Activated CD4-positive, alpha-beta T cell treated with anti-CD3 and anti-CD28 coated beads, Interleukin-2, amount 50 U/mL, for 4 hours (primary cell): ENCODE results near the gene TSPO2.

Experiments
- DNase-seq, 2 experiments: peaks; one replicate each; pipeline ENCODE4 v3.0.0-alpha.2; 2020

TSPO2 gene

DNA sequence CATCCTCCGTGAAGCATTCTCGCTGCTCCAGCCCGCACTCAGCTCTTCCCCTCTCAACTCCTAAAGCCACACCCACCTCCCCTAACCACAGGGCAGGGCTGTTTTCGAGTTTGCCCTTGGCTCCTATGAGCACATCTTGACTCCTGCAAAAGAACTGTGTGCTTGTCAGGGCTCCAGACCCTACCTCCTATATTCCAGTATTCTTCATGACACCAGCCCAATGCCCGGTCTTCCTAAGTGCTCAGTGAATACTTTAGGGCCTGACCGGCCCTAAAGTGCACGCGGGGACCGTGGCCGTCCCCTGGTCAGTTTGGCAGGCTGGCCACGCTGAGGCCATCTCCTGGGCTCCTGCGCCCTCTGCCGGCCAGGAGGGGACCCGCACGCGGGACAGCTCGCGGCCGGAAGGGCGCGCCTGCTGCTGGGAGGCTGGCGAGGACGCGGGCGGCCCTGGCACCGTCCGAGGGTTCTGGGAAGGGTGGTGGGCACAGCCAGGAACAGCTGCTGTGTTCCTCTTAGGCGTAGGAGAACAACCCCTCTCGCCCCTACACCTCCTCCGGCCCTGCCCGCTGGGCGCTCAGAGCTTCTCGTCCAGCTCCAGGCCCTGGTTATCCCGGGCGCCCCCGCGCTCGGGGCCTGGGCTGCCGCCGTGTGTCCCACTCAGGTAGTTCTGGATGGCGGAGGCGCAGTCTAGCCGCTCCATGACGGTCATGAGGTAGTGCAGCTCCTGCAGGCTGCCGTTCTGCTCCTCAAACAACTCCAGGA is 14.3 kb upstream of the TSPO2 start:
- peak; percentile 49 to 59 for DNase-seq

DNA sequence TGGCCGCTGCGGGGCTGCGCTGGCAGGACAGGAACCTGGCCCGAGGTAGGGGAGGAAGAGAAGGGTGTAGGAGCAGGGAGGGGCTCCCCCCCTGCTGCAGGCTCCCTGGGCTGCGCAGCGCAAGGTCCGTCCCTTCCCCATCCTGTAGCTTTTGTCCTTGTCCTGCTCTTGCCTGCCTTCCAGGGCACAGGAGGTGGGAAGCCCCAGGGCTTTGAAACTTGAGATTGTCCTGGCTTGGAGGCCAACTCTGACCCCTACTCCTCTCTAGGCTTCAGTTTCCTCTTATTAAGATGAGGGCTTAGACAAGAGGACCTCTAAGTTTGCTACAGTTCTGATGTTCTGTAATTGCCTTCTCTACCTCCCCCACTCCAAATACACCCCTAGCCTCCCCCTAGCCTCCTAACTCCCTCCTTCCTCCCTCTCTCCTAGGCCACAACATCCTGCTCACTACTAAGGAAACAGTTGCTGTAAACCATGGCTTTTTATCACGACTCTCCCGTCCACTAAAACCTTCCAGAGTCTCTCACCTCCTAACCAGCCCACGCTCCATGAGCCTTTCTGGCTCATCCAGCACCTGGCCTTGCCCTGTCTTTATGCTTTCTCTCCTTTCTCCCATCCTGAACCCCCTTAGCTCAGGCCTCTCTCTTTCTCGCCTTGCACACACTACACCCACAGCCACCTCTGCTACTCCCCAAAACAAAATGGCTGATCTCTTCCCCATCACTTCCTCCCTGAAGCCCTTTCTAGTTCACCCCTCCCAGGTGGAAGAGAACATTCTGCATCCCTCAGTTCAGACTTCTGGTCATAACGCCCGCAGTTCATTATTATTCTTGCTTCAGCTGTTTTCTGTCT is 13.5 kb upstream of the TSPO2 start:
- no peak for DNase-seq

DNA sequence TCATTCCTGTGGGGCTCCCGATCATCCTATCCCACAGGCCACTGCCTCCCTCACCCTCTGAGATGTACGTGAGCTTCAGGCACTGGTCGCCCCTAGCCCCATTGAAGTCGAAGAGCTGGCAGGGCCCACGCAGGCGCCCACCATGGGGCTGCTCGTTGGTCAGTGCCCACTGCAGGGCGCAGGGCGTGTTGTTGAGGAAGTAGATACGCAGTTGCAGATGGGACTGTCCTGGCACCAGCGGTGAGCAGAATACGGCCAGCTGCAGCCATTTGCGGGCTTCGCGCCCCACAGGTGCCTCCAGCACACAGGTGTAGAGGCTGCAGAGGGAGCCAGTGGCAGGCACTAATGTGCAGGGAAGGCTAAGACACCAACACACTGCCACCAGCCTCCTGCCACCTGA is 9.4 kb upstream of the TSPO2 start:
- no peak for DNase-seq

DNA sequence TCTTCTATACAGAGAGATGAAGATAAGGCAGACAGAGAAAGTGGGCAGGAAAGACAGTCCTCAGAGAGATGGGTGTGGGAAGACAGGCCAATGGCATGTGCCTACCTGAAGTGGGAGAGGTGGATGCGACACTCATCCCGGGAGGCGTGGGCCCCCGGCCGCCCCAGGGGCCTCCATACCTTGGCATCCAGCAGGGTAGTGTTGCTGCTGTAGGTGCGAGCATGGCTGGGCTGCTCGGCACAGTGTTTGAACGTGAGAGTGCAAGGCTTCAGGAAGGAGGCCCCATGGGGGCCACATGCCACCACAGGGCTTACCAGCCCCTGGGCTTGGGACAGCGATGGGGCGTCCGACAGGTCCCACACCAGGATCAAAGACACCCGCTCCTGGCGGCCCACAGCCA is 8.5 kb upstream of the TSPO2 start:
- no peak for DNase-seq

DNA sequence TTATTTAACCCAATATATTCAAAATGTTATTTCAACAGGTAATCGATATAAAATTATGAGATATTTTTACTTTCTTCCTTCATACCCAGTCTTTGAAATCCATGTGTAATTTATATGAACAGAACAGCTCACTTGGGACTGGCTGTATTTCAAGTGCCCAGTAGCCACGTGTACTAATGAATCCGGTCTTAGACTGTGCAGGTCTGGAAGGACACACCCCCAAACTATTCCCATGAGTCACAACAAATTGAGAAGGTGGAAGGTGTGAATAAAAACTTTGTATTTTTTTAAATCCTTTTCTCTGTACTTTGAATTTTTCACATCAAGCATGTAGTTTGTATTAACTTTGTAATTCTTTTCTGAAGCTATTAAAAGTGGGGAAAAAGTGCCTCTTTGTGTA is 6.1 kb upstream of the TSPO2 start:
- no peak for DNase-seq

DNA sequence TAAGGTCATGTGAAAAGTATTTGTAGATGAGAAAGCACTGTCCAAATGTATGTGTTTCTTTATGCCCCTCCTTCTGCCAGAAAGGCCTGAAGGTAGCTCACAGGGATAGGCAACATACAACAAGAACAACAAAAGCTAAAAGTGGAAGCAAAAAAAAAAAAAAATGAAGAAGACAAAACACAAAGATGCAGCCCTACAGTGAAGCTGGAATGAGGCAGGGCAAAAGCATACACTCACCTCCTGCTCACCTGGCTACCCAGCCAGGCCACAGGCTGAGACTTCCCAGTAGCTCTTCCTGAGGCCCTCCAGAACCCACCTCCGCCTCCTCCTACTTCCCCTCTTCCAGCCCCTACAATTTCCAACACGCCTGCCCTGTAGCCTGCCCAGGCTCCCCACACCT is 5.7 kb upstream of the TSPO2 start:
- no peak for DNase-seq

DNA sequence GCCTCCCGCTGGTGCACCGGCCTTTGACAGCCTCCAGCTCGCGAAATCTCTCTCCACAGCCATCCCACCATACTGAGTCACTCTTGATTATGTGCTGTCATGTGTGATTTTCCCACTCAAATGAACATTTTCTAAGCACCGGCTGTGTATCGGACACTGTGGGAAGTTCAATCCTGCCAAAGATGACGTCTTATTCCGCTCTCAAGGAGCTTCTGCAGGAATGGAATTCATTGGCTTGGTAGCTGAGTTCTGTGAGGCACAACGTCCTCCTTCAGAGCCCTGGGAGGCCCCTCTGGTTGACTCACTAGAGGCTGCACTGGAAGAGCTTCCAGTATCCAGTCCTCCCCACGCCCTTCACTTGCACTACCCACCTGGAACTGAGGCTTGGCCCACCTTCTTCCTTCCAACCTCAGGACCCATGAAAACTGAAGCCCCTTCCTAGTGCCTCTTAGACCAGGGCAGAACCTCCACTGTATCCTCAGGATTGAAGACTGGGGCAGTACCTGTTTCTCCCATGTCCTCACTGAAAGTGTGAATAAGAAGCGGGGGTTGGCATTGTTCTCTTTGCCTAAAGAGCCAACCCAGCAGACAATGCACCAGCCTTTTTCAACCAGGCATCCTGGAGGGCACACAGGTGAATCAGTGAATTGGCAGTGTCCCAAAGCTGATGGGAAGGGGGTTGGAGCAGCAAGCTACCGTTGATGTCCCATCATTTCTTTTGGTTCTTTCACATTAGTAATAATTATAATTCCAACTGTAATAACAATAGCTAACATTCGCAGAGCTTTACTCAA is 5.0 kb upstream of the TSPO2 start:
- DNase-seq: no peak

DNA sequence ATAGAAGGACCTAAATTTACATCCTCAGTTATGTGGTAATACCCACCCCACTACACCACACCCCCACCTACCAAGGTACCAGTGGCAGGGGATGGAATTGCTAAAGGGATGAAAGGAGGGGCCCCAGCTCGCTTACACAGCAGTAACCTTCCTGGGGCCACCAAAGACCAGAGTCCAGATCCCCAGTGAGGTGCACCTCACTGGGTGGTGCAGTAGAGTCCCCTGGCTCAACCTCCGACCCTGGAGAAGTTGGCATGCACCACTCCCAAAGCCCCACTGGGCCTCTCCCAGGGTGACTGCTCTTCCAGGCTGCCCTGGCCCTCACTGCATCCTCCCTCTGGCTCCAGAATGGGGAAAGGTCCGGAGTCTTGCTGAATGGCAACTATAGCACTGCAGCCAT is 4.1 kb upstream of the TSPO2 start:
- DNase-seq: no peak

DNA sequence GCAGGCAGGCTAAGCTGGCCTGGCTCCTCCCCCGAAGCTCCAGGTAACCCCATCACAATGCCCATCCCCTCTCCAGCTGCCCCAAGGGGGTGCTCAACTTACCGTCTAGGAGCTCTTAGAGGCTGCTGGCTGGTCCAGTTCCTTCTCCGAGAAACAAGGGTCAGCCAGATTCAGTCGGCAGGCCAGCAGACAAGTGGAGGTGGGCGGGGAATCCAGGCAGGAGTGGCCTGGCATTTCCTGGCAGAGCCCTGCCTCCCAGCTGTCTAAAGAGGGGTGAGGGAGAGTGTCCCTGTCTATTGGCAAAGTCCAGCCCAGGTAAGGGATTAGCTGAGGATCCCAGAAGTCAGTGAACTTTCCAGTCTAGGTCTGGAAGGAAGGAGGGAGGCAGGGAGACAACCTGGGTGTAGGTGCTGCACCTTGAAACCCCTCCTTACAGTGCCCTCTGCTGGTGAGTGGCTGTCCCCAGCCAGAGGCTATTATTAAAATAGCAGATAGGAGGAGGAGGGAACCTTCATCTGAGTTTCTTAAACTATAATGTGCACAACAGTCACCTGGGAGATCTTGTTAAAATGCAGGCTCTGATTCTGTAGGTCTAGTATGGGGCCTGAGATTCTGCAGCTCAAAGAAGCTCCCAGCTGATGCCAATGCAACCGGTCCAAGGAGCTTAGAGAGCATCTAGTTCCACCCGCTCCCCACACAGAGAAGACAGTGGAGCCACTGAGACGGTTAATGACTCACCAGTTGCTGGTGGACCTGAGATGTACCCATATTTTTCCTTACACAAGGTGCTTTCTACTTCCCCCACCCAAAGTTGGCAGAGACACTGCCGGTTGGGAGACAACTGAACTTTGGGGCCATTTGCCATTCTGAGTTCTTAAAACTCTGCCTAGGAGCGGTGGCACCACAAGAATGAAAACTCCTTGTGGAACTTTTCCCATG is 2.9 kb upstream of the TSPO2 start, which contains the start of gene UNC5CL:
Gene UNC5CL, minus strand, starts transcription at position 162 of the 939 bp plus-strand sequence. CDS start 4,147 bp downstream, outside the sequence.
- DNase-seq: peak; percentile 41 to 50

DNA sequence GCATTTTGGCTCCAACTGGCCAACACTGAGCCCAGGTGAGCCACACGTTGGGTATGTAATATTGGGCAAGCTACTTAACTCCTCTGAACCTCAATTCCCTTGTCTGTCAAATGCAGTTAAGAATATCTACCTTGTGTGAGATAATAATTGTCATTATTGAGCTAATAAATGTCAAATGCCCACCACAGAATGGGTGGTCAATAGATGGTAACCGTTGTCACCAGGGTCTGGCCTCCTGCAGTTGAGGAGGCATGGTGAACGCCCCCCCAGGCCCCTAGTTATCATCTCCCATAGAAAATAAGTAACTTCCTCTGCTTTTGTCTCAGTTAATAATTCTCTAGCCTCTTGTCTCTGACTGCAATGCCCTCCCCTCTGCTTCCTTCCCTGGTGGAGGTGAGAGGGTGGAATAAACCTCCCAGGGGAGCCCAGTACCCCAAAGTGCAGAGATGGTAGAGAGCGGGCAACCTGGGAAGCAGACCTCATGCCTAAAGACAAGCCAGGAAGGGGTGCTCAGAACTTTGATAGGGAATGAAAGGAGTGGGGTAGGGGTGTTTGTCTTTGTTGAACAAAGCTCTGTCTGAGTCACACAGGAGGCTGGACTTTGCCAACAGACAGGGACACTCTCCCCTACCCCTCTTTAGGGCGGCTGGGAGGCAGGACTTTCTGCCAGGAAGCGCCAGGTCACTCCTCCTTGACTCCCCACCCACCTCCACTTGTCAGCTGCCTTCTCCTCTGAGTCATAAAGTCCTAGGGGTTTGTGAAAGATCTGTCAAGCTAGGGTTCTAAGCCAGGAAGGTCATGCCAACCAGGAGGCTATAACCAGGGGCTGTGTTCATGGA is 1.9 kb upstream of the TSPO2 start:
- no peak for DNase-seq

DNA sequence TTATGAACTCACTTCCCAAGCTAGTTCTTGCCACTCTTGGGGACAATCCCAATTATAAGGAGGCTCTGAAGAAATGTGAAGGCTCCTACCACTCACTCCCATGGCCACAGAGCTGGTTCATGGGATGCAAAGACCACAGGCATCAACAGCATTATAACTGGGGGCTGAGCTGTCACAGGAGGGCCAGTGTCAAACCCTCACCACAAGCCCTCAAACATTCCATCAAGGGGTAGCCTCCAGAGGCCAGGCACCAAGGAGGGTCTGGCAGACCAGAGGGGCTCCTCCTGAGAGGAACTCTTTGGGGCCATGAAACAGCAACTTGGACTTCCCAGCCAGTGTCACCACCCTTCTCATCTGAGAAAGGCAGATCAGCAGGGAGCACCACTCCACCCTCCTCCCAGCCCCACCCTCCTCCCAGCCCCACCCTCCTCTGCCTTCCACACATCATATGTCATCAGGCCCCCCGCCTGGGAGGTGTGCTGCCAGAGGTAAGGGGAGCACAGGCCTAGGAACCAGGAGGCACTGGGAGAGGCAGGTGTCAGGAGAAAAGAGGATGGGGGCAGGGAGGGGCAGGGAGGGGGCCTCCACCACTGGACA is 1.2 kb upstream of the TSPO2 start:
- no peak for DNase-seq

DNA sequence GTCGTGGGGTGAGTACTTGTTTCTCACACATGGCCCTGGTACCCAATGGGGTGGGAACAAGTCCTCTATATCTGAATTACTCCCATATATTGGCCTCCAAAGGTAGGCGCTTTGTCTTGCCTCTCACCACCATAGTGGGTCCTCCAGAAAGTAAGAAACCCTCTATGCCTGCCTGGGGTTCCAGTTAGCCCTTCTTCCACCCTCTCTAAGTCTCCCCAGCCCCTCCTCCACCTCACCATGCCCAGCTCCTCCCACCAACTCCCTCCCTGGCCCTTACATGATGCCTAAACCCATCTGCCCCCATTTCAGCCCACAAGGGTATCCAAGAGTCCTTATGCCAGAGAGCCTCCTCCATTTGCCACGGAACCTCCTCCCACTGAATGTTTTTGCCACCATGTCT is 884 bp downstream of the TSPO2 start:
- DNase-seq: no peak

DNA sequence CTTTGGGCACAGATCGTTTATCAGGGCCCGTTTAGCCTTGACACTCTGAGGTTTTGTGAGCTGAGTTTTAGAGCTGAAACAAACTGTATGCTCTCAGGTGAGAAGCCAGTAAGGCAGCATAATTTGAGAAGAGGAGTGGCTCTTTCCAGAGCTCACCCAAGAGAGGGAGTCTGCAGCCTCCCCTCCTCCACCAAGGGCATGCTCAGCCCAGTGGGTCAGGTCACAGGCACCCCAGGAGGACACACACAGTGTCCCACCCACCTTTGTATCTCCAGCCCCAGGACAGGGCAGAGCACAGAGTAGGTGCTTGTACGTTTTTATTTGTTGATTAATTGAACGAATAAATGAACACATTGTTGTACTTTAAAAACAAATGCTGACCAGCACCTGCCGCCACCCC is 3.4 kb downstream of the TSPO2 start:
- DNase-seq: no peak

DNA sequence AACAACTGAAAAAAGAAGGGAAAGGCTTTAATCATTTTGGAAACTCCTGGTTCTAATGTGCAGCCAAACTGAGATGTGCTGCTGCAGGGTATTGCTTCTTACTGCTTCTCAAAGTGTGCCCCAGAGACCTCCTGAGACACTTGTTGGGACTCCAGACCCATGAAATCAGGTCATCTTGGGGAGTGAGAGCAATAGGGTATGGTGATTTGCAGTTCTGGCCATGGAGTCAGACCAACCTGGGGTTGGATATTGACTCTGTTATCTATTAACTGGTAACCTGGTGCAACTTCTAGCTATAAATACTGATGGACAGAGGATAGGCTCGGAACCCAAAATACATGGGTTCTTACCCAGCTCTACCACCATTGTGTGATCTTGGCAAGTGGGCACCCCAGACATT is 3.8 kb downstream of the TSPO2 start:
- no peak for DNase-seq

DNA sequence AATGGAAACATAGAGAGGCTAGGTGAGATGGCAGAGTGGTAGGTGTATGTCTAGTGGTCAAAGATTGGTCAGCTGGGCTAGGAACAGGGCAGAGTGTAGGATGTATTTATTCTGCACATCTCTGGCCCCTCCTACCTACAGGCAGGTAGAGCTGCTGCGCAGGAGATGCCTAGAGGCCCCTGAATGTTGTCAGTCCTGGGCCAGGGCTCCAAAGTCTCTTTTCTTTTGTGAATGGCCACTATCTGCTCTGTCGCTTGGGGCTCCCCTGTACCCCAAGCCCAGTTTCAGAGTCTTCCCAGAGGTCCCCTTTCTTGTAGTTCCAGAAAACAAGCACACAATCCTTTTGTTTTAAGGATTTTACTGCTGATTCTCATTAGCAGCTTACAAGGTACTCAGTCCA is 5.0 kb downstream of the TSPO2 start:
- no peak for DNase-seq

DNA sequence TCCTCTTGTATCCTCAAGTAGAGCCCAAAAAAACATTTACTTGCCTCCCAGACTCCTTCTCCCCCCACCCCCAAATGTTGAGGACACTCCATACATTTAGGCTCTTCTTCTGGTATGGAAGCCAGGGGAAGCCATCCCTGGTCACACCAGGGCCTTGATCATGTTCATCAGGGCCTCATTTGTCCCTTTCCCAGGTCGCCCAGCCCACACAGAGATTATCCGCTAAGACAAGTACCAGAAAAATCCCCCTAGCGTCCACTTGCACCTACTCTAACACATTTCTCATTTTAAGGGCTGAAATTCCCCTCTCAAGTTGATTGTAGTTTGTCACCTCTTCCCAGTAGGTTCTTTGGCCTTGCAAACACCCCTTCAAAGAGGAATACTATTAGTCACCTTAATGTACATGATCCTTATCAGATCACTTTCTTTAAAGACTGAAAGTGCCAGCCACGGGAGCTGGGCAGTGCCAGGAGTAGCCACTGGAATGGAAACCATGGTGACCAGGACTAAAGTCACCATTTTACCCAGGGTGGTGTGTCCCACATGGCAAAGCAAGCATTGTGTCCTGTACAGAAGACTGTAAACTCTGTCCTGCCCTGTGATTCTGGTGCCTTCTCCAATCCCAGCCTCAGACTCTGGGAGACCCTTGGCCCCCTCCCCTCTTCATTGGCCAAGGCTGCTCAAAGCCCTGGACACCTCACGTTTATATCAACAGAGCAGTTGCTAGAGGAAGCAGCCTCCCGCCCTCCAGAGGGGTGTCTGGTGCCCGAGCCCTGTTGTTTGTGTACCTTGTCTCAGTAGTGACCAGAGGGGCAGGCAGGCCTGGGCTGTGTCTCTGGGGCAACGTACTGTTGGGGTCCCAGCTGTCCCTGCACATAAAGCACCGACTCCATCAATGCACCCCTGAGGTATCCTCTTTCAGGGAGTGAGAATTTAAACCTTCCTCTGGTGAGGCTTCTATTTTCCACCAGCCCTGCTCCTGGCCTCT is 5.8 kb downstream of the TSPO2 start:
- no peak for DNase-seq

DNA sequence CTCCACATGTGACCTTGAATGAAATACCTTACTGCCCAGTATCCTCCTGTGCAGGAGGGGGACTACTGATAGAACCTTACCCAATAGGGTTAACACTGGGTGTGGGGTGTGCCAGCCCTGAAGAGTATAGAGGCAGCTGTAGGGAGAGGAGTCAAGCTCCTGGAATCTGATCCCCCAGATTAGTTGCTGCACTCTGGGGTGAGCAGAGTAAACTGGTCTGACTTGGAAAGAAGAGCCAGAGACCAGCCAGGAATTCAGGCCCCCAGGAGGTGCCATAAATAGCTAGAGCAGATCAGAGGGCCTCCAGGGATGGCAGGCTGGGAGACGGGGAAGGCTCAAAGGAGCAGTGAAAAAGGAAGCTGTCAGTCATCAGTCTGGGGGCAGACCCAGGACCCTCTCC is 7.3 kb downstream of the TSPO2 start:
- no peak for DNase-seq

DNA sequence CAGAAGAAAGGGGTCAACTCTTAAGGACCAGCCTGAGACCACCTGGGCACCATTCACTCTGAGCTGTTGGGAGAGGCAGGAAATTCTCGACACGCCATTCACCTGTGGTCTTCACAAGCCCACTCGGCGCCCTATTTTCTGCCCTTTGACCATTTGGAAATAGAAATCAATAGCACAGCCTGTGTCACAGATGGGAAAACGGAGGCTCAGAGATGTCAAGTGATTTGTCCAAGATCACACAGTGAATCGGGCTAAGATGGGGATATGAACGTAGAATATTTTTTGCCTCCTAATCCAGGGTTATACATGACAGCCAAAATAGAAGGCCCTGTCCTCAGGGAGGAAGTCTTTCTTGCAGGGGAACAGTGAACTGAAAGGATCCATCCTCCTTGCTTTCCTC is 7.7 kb downstream of the TSPO2 start:
- DNase-seq: no peak

DNA sequence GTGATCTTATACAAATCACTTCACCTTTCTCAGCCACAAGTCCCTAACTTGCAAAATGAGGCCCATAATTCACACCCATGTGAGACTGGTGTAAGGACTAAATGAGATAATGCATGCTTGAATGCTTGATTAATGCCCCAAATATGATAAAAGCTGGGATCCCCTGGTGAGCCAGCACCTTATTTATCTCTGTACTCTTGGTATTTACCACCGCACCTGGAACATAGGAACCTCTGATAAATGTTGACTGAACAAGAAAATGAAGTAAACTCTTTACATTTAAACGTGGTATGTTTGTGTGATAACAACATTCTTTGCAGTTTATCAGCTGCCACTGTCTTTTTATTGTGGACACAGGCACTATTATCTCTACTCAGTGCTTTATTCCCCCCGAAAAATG is 8.3 kb downstream of the TSPO2 start:
- DNase-seq: no peak

DNA sequence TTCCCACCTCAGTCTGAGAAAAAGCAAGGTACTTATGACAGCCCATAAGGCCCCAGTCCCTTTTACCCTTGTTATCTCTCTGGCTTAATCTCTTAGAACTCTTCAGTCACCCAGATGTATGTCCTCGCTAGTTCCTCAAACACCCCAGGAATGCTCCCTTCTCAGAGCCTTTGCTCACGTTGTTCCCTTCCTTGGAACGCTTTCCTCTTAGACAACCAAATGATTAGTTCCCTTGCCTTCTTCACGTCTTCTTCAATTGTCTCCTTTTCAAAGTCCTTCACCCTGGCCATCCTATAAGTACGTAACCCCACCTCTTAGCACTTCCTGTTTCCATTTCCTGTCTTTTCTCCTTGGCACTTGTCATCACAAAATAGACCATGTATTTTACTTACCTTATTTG is 9.6 kb downstream of the TSPO2 start:
- no peak for DNase-seq
